Omental fat pad (tissue), 4 donors: ENCODE measurements around the gene INPP5F. TPM values are rescaled to one million over a fixed set of nuclear protein-coding genes. Genes with fewer than 3 reads are reported as not detected.

ENCODE experiments used
- ATAC-seq: fragments of 150-250 bp; one replicate; pipeline ENCODE4 v1.9.1; 2016; ENCODE audit warnings: mild to moderate bottlenecking, moderate library complexity; ENCODE audit not compliant: low FRiP score
- DNase-seq: peaks from one replicate; pipeline ENCODE4 v3.0.0-alpha.2; 2019; ENCODE audit warnings: low spot score
- total RNA-seq, 4 donors: library from RNA; depleted of rRNA; stranded (reverse); fragments of >200 nt; gene quantifications; one replicate each; pipeline ENCODE4 v1.1.0, GENCODE V29; 2016
- TF ChIP-seq, protein P1 (sequence below), 3 donors: fragments of 450-650 bp; IDR thresholded peaks; one replicate each; pipeline ENCODE4 v1.5.1; 2016 to 2017; ENCODE audit warnings: antibody characterized with exemption in 3 of 3, mild to moderate bottlenecking in 3 of 3, moderate library complexity in 2 of 3

Gene INPP5F
- total RNA-seq, 4 donors from 2014 or later = 7.8 to 19.8 (median 12.3) TPM

DNA sequence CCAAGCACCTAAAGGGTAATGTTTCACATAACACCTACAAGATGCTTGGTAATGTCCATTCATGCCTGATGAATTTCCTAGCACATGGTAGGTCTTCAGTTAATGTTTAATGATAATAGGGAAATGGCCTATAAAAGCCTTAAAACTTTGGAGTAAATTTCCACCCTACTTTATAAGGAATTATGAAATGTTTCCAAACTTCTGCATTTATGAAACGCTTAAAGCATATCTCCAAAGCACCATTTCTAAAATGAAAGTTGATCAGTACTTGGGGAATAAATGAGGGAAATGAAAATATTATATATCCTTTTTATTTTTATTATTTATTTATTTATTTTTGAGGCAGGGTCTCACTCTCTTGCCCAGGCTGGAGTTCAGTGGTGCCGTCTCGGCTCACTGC lies 51.8 kb downstream of the INPP5F start:
- TF ChIP-seq, protein P1, sequence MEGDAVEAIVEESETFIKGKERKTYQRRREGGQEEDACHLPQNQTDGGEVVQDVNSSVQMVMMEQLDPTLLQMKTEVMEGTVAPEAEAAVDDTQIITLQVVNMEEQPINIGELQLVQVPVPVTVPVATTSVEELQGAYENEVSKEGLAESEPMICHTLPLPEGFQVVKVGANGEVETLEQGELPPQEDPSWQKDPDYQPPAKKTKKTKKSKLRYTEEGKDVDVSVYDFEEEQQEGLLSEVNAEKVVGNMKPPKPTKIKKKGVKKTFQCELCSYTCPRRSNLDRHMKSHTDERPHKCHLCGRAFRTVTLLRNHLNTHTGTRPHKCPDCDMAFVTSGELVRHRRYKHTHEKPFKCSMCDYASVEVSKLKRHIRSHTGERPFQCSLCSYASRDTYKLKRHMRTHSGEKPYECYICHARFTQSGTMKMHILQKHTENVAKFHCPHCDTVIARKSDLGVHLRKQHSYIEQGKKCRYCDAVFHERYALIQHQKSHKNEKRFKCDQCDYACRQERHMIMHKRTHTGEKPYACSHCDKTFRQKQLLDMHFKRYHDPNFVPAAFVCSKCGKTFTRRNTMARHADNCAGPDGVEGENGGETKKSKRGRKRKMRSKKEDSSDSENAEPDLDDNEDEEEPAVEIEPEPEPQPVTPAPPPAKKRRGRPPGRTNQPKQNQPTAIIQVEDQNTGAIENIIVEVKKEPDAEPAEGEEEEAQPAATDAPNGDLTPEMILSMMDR (IDR thresholded peaks at IDR 0.05) = no peak
- ATAC-seq = no peak
- DNase-seq = no peak

DNA sequence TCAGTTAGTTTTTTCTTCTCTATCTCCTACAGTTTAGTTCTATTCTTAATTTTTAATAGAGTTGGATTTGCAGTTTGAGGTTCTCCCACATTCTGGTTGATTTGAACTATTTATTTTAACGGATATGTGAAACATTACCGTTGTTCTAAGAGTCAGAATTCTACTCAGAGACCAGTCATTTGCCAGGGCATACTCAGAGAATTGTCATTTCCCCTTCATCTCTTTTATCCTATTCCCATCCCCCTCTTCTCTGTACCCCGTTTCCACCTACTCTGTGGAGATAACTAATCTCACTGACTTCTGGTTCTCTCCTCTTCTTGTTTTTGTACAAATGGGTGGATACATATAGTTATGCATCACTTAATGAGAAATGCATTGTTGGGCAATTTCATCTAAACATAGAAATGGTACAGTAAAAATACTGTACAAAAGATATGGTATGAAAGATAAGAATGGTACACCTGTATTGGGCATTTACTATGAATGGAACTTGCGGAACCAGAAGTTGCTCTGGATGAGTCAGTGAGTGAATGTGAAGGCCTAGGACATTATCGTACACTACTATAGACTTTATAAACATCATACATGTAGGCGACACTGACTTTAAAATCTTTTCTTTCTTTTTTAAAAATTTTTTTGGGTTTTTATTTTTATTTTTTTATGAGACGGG lies 53.1 kb downstream of the INPP5F start:
- ATAC-seq = no peak
- no peak for DNase-seq
- TF ChIP-seq, protein P1 (IDR thresholded peaks at IDR 0.05) = no peak

DNA sequence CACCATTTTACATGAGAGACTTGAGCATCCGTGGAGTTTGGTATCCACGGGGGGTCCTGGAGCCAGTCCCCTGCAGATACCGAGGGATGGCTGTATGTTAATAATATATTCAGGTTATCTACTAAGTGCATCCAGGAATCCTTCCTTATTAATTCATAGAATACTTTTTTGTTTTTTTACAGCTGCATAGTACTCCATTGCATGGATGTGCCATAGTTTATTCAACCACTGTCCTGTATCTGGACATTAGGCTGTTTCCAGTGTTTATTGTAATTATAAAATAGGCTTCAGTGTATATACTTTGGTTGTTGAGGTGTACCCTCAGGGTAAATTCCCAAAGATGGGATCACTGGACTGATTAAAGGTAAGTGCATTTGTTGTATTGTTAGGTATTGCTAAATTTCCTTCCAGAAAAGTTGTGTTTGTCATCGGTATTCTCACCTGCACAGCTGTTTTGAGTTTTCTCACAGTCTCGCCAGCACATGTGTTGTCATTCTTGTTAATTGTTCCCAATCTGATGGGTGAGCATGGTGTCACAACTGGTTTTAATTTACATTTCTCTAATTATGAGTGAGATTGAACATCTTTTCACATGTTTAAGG lies 55.1 kb downstream of the INPP5F start:
- DNase-seq (no peak), ATAC-seq (no peak)
- TF ChIP-seq, protein P1 (IDR thresholded peaks at IDR 0.05) = no peak

GRCh38 chr10:119781498-119781897 lies 55.6 kb downstream of the INPP5F start:
- TF ChIP-seq, protein P1 (IDR thresholded peaks at IDR 0.05) = no peak
- ATAC-seq (no peak), DNase-seq (no peak)

GRCh38 chr10:119782981-119783664 lies 57.3 kb downstream of the INPP5F start:
- no peak for DNase-seq
- TF ChIP-seq, protein P1 (IDR thresholded peaks at IDR 0.05) = no peak
- ATAC-seq = no peak

- ATAC-seq (no peak), DNase-seq (no peak)
- TF ChIP-seq, protein P1 (IDR thresholded peaks at IDR 0.05) = no peak
Observed at GRCh38 chr10:119783665-119784027, 57.8 kb downstream of the INPP5F start.
